Measurements from ENCODE around the gene DLX4. TPM values are rescaled to one million over a fixed set of nuclear protein-coding genes. Genes with fewer than 3 reads are reported as not detected.

DLX4 gene
- total RNA-seq, 1 experiment from 2014 or later = 2.5 TPM

DNA sequence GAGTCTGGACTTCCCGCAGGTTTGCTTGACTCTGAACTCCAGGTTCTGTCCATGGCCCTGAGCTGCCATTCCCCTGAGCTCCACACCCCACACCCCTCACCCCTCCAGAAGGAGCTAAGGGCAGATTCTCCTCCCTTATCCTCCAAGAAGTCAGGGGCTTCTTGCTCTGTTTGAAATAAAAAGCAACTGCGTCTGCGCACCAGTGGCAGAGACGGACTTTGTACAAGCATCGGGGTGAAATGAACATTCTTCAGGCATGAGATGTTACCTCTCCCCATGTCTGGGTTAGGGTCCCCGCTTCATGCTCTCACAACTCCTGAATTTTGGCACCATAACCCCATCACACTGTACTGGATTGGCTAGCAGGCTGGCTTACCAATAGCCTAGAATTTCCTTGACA lies 36.1 kb upstream of the DLX4 start:
- DNase-seq = no peak
- Histone ChIP-seq H2BK120ac (ENCODE audit: low read depth, low read length, poor library complexity, severe bottlenecking) (no peak overlapping the region), H3K18ac (ENCODE audit: insufficient read length, low read depth, low read length) (no peak overlapping the region), H4K91ac (ENCODE audit: insufficient read length, low read depth, low read length) (no peak overlapping the region), H3K23me2 (ENCODE audit: insufficient read length, low read depth, low read length, poor library complexity, severe bottlenecking) (no peaks in the 10 kb centered on the region), H3K27me3 (ENCODE audit: insufficient read depth, low read length) (no peaks in the 10 kb centered on the region), H3K4me1 (ENCODE audit: insufficient read depth, low read length) (no peaks in the 10 kb centered on the region), H3K9me3 (ENCODE audit: control insufficient read depth, low read depth, low read length) (no peaks in the 10 kb centered on the region), H4K8ac (replicated peaks; ENCODE audit: insufficient read length, low read depth, low read length) (no peak overlapping the region), H3K4me2 (ENCODE audit: insufficient read depth, insufficient read length, low read length) (no peak overlapping the region), H2AK5ac (ENCODE audit: insufficient read length, low read length) (no peak overlapping the region), H3K79me1 (ENCODE audit: insufficient read depth, low read depth, low read length, poor library complexity, severe bottlenecking) (no peaks in the 10 kb centered on the region), H3K27ac (ENCODE audit: insufficient read length, low read depth, low read length) (no peak overlapping the region), H3K79me2 (ENCODE audit: insufficient read depth, low read length) (no peaks in the 10 kb centered on the region), H2BK12ac (ENCODE audit: insufficient read length, low read depth, low read length) (no peak overlapping the region), H3K23ac (ENCODE audit: insufficient read length, low read depth, low read length) (no peak overlapping the region), H3K56ac (ENCODE audit: insufficient read length, low read depth, low read length) (no peak overlapping the region), H2AFZ (ENCODE audit: low read length) (no peak overlapping the region), H3K14ac (ENCODE audit: insufficient read depth, low read length) (no peak overlapping the region), H3K9ac (ENCODE audit: extremely low read depth, insufficient read length, low read length) (no peak overlapping the region), H4K5ac (ENCODE audit: insufficient read length, low read depth, low read length) (no peak overlapping the region), H2BK20ac (ENCODE audit: low read depth, low read length, poor library complexity, severe bottlenecking) (no peak overlapping the region), H4K20me1 (ENCODE audit: control insufficient read depth, insufficient read depth, insufficient read length) (peaks cover 3% of the 10 kb centered on the region), H3T11ph (ENCODE audit: low read length) (no peak overlapping the region), H3K4ac (ENCODE audit: low read depth, low read length) (no peak overlapping the region), H2BK5ac (ENCODE audit: insufficient read length, low read length) (no peak overlapping the region), H2BK15ac (ENCODE audit: low read depth, low read length) (no peak overlapping the region)
- H3K9me3 Mint-ChIP-seq = no peaks in the 10 kb centered on the region; a peak in 1 of 5 replicates
- no peaks in the 10 kb centered on the region for H3K36me3 Mint-ChIP-seq (ENCODE audit: insufficient read depth in 1 of 3, low read depth in 3 of 3)
- no peak overlapping the region for H3K4me3 Mint-ChIP-seq
- H3K27ac Mint-ChIP-seq = peak overlapping the region in 1 of 3 experiments; percentile 8; a peak in 1 of 7 replicates
- TF ChIP-seq CTCF (conservative IDR thresholded peaks at IDR 0.05) = no peak
- whole genome bisulfite sequencing (ENCODE audit: extremely low coverage, insufficient read length, low lambda C conversion rate) = no CpG with 5 or more reads among the region's 6 CpGs
- peaks cover 12 to 24% of the 10 kb centered on the region in 2 experiments for H3K4me1 Mint-ChIP-seq
- peaks cover 56% of the 10 kb centered on the region for H3K27me3 Mint-ChIP-seq (ENCODE audit: low read depth)

Data from H9 (cell line).